ENCODE measurements around the gene CNN1.
A peak's percentile ranks its signal among the peaks of the same experiment; 100 is the strongest.

CNN1 gene

DNA sequence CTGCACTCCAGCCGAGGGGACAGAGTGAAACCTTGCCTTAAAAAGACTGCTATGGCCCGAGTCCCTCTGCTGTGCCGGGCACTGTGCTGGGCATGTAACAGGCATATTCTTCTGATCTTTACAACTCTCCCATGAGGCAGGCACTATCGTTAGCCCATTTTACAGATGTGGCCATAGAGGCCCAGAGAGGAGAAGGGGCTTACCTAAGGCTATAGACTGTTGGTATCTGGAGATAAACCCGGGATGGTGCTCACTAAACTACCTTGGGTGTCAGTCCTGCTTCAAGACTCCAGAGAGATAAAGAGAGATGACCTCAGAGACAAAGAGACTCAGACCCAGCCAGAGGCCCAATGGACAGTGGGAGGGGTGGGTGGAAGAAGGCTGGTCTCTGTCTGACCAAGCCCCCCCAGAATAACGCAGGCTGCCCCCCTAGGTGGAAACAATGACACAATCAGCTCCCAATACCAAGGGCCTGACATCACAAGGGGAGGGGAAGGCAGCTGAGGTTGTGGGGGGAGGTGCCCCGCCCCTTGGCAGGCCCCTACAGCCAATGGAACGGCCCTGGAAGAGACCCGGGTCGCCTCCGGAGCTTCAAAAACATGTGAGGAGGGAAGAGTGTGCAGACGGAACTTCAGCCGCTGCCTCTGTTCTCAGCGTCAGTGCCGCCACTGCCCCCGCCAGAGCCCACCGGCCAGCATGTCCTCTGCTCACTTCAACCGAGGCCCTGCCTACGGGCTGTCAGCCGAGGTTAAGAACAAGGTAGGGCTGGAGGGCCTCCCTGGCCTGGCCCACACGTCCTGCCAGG is at the start of gene CNN1:
Gene CNN1 (plus strand): TSS at position 620 of the 805 bp plus-strand sequence. CDS start 77 bp downstream, at position 697.
- DNase-seq (ENCODE audit: low spot score), result no peak

DNA sequence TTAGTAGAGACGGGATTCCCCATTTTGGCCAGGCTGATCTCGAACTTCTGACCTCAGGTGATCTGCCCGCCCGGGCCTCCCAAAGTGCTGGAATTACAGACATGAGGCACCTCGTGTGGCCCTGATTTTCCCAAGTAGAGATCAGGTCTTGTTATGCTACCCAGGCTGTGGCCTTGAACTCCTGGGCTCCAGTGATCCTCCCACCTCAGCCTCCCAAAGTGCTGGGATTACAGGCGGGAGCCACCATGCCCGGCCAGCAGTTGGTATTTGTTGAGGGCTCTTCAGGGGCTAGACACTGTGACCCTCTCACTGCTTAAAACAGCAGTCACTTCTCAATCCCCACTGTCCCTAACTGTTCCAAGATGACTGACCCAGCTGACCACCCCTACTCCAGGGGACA is 49.3 kb upstream of the CNN1 start:
- no peak for DNase-seq (ENCODE audit: low spot score)

DNA sequence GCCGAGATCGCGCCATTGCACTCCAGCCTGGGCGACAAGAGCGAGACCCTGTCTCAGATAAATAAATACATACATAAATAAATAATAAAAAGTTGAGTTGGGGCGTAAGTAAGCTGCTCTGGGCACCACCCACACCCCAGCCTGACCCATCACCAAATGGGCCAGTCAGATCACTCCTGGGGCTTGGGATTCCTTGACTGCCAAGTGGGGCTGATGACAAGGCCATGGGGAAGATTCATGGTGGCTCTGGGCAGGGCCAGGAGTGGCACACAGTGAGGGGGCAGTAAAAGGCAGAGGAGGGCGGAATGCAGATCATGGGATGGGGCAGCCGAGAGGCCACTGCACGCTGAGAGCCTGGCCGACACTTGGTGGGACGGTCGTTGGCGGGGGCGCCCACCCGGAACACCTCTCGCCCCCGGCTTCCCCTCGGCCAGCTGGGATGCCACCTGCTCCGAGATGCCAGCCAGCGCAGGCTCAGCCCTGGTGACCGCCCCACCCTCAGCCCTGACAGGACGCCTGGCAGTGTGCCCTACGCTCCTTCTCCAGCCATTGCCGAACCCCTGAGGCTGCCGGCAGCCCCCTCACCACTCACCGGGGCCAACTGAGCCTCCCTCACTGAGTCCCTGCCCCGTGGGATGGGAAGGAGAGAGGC is 43.9 kb upstream of the CNN1 start:
- no peak for DNase-seq (ENCODE audit: low spot score)

DNA sequence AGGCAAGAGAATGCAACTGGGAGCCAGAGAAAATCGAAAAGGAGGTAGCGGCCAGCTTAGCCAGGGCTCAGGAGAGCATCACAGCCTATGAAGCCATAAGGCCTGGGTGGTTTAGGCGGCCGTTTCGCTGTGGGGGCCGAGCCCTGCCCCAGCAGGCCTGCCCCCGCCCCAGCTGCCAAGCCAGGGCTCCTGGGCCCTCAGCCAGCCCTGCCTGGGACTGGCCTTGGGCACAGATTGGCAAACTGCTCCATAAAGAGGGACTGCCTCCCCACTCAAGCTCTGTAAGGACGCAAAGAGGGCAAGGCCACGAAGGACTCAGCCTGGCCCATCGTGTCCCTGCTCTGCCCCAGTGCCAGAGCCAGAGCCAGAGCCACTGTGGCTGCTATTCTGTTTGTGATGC is 43.2 kb upstream of the CNN1 start:
- no peak for DNase-seq (ENCODE audit: low spot score)

- no peak for DNase-seq (ENCODE audit: low spot score)
Observed at GRCh38 chr19:11495885-11496284, 42.8 kb upstream of the CNN1 start.

GRCh38 chr19:11496391-11497163 is 42.1 kb upstream of the CNN1 start:
- no peak for DNase-seq (ENCODE audit: low spot score)

GRCh38 chr19:11499220-11499726 is 39.4 kb upstream of the CNN1 start:
- no peak for DNase-seq (ENCODE audit: low spot score)

- DNase-seq (ENCODE audit: low spot score), result no peak
Observed at GRCh38 chr19:11499890-11500420, 38.7 kb upstream of the CNN1 start.

DNA sequence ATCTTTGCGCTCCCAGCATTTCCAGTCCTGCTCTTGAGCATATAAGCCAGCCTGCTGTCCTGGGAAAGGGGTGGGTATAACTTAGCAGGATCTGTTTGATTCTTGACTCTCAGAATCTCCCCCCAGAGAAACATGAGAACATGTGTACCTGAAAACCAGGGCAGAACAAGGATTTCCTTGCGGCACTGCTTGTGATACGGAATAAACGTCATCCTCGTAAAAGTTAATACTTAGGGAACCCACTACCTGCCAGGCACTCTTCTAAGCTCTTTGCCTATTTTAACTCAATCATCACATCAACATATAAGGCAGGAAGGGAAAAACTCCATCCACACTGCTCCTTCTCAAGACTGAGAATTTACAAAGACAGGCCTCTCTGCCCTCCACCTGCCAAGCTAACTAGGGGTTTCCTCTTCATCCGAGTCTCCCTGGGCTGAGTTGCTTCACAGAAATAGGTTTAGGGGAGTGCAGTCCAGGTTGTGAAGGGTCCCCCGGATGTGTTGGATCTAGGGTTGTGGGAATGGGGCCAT is 34.1 kb upstream of the CNN1 start:
- no peak for DNase-seq (ENCODE audit: low spot score)

DNA sequence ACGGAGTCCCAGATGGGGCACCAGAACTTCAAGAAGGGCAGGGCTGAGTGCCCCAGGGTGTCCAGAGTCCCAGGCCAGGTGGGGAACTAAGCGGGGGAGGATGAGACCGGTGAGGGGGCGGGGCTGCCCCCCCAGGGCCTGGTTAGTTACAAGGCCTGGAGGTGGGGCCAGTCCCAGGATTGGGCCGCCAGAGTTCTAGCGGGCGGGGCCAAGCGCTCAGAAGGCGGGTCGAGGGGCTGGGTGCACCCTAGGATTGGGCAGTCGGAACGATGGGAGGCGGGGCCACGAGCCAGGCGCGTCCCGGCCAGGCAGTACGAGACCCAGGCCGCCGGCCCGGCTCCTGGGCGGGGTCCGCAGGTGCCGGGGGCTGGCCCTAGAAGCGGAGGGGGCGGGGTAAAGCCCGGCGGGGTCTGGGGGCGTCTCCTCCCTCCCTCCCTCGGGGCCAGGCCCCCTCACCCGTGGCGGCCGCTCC is 33.6 kb upstream of the CNN1 start:
- DNase-seq (ENCODE audit: low spot score), result peak; percentile 94

DNA sequence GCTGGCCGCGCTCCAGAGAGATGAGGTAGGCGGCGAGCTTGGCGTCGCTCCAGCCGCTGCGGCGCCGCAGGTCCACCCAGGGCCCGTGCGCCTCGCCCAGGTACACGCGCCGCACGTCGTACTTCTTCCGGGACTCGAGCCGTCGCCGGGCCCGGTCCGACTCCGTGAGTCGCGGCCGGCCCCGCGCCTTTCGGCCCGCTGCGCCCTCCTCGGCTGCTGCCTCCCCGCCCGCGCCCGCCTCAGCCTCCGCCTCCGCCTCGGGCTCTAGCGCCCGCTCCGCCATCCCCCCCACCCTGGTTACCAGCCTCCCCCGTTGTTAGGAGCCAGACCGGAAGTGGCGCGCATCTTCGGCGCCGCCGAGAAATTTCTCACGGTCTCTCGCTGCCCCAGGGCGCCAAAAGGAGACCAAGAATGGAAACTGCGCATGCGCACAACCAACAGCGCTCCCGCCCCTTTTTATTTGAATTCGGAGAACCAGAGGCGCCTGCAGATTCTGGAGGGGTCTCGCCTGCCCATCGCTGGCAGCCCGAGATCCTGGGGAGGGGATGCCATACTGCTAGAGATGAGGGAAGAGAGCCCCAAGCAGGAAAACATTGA is 33.0 kb upstream of the CNN1 start, which contains the start of gene ZNF653:
Gene ZNF653 (minus strand): TSS at position 336 of the 597 bp plus-strand sequence. CDS start 53 bp downstream, at position 283.
- DNase-seq (ENCODE audit: low spot score), result peak; percentile 91

- no peak for DNase-seq (ENCODE audit: low spot score)
Observed at GRCh38 chr19:11506101-11506555, 32.5 kb upstream of the CNN1 start.

DNA sequence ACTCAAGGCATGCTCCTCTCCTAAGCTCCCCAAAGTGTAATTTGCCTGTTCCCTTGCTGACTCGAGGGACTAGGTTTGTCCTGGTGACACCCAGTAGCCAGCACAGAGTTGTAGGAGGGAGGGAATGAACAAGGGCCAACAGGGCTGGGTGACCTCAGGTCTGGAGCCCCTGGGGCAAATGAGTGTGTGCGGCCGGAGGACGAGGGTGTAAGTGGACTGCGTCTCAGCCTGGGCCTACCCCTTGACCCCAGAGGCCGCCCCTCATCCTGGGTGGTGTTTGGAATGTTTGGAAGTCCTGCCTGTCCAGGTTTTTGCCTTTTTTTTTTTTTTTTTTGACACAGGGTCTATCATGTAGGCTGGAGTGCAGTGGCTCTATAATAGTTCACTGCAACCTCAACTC is 31.7 kb upstream of the CNN1 start:
- DNase-seq (ENCODE audit: low spot score), result no peak

- DNase-seq (ENCODE audit: low spot score), result no peak
Observed at GRCh38 chr19:11507370-11508078, 31.1 kb upstream of the CNN1 start.

- DNase-seq (ENCODE audit: low spot score), result no peak
Observed at GRCh38 chr19:11510444-11510843, 28.2 kb upstream of the CNN1 start.

GRCh38 chr19:11513946-11514345 is 24.7 kb upstream of the CNN1 start:
- DNase-seq (ENCODE audit: low spot score), result no peak

- no peak for DNase-seq (ENCODE audit: low spot score)
Observed at GRCh38 chr19:11519138-11519537, 19.5 kb upstream of the CNN1 start.

DNA sequence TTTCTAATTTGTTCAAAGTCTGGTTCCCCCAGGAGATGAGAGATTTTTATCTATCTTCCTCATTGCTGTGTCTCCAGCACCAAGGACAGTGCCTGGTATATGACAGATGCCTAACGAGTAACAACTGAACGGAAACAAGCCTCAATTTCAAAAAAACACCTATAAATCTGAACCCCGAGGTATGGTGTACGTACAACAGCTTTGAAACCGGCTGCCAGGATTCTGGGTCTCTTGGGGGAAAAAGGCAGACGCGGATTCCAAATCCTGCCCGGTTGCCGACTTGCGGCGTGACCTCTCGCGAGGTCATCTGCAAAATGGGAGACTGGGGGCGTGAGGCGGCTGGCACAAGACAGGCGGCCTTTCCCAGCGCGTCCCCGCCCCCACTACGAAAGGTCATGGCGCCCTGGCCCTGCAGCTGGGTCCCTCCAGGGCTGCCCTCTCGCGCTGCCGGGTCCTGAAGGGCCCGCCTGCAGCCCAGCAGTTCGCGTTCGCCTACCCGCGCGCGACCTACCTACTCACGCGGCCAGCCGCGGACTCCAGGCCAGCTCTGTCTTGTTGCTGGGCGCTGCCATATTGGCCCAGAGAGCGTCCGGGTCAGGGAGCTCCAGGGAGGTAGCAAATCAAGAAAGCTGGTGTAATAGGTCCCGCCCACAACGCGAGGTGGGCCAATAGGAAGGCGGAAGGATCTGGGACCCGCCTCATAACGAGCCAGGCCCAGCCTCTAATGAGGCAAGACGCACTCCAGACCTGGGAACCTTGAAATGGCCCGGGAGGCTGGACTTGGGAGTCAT is 9.9 kb upstream of the CNN1 start, which contains the start of gene ECSIT:
Gene ECSIT (minus strand): TSS at position 584 of the 791 bp plus-strand sequence. CDS start 9,964 bp downstream, outside the sequence.
- DNase-seq (ENCODE audit: low spot score), result peak; percentile 97

DNA sequence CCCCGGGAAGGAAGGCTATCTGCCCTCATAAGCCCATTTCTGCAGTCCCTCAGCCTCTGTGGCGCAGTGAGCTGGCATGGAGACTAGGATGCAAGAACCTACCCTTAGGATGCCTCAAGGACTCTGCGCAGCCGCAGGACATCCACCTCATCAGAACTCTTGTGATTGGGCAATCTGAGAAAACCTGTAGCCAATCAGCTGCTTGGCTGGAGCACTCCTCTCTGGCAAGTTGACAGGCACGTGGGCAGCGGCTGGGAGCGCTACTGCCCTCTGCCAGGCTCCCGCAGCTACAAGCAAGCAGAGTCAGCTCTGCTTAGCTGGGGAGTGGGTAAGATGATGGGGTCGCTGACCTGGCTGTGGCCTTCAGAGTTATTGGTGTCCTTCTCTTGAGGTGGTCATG is 8.2 kb upstream of the CNN1 start:
- DNase-seq (ENCODE audit: low spot score), result peak; percentile 93

GRCh38 chr19:11534538-11534937 is 4.1 kb upstream of the CNN1 start:
- DNase-seq (ENCODE audit: low spot score), result no peak
